Right cardiac atrium (tissue), 5 donors: ENCODE results near the gene TOP1. TPM values are rescaled to one million over a fixed set of nuclear protein-coding genes. Genes with fewer than 3 reads are reported as not detected.

Experiments
- ATAC-seq, 2 donors: fragments of 200-7000 bp; cut with Tn5 transposase; one replicate each; pipeline versions ENCODE4 v1.8.0 to v1.9.1; 2020; ENCODE audit warnings: moderate library complexity in 2 of 2, mild to moderate bottlenecking in 1 of 2
- DNase-seq, 3 donors: peaks; one replicate each; pipeline ENCODE4 v3.0.0-alpha.2; 2020
- H3K27ac ChIP-seq: one replicate; pipeline ENCODE4 v1.5.1; 2013; ENCODE audit warnings: mild to moderate bottlenecking, low read length, control low read depth, moderate library complexity
- H3K27me3 ChIP-seq: one replicate; pipeline ENCODE4 v1.6.1; 2013; ENCODE audit not compliant: control insufficient read depth, insufficient read depth
- H3K4me1 ChIP-seq: one replicate; pipeline ENCODE4 v1.6.1; 2013; ENCODE audit warnings: low read length; ENCODE audit not compliant: control insufficient read depth, insufficient read depth
- H3K4me3 ChIP-seq: one replicate; pipeline ENCODE4 v1.5.1; 2013; ENCODE audit warnings: low read length, control low read depth
- H3K9me3 ChIP-seq: one replicate; pipeline ENCODE4 v1.6.1; 2013; ENCODE audit warnings: low read length; ENCODE audit not compliant: control insufficient read depth
- WGBS: extraction: QIAGEN DNeasy Blood & Tissue Kit; methylation state at CpG from one replicate; pipeline ENCODE4 v1.1.7; 2013; 5-methylcytosine and 5-hydroxymethylcytosine counted together
- intact Hi-C, 4 donors: fragments of 100-400 bp; cut with DNase I; formaldehyde crosslinking; loops; one replicate each; pipeline versions ENCODE4 v1.11.0 to v1.14.0; 2022 to 2023
- polyA plus RNA-seq: library from polyadenylated mRNA; stranded (reverse); fragments of 200-250 nt; gene quantifications from one replicate; pipeline ENCODE4 v1.2.3, GENCODE V29; 2013
- total RNA-seq, 4 donors: library from RNA; stranded (reverse); fragmentation: NEBNext Ultra II Directional; extraction: Animal tissue kit (Norgen Biotek cat#: 25700); gene quantifications; one replicate each; pipeline ENCODE4 v1.2.1, GENCODE V29; 2021
- donor health status: healthy with polysubstance abuse.
- donor health status: DM: no; HTN: yes; CAD: no.
- donor health status: DM: no; HTN: no; CAD: no.
- donor health status: DM: no; HTN: yes; CAD: no; lungs with severe emphysema.
- donor health status: DM: yes; HTN: yes; CAD: no.

TOP1 gene
- total and polyA plus RNA-seq, 5 donors, result 16.7 to 30.7 (median 27.8) TPM

DNA sequence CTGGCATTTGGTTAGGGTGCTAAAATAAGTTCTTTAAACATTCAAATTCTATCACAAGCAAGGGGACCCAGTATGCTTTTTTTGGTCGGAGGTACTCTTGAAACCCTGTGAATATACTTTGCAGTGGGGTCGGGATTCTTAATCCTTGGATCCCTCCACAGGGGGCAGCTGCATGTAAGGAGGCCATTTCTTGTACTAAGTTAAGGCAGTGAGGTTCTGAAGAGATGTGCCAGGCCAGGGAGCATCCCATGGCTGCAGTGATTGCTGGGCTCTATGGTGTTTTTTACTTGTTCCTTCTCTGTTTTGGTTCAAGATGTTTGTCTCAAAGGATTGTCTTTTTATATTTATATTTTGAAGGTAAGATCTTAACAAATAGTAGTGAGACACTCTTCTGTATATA lies 50.4 kb downstream of the TOP1 start:
- ATAC-seq, result no peak
- Histone ChIP-seq H3K27me3 (no peaks in the 10 kb centered on the region), H3K4me3 (no peak overlapping the region), H3K9me3 (no peaks in the 10 kb centered on the region), H3K27ac (no peak overlapping the region), H3K4me1 (peaks cover 2% of the 10 kb centered on the region)
- WGBS, result 78% methylated on average over 2 of the region's 2 CpGs
- no peak for DNase-seq
- intact Hi-C loops, result loop anchor here in 1 of 4 donors (5.0 kb wide), 1 partner anchor 87 kb away; no protein-coding TSS in a partner anchor

DNA sequence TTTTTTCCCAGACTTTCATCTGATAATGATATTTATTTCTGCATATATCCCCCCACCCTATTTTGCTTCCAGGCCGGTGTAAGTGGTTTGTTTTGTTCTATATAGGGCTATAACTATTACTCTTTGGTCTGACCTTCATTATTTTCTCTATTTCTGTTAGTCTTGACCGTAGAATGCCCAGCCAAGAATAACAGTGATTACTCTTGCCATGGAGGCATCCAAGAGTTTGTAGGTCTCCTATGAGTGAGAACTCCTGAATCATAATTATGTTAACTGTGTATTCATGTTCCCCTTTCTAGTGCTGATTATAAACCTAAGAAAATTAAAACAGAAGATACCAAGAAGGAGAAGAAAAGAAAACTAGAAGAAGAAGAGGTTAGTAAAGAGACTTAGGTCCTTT lies 52.2 kb downstream of the TOP1 start:
- ATAC-seq (peak; percentile 49 to 55), DNase-seq (no peak)
- 69% methylated on average over 2 of the region's 2 CpGs for WGBS
- Histone ChIP-seq H3K27me3 (no peaks in the 10 kb centered on the region), H3K4me1 (peaks cover 2% of the 10 kb centered on the region), H3K4me3 (no peak overlapping the region), H3K9me3 (no peaks in the 10 kb centered on the region), H3K27ac (no peak overlapping the region)
- intact Hi-C loops, result no loop called here

DNA sequence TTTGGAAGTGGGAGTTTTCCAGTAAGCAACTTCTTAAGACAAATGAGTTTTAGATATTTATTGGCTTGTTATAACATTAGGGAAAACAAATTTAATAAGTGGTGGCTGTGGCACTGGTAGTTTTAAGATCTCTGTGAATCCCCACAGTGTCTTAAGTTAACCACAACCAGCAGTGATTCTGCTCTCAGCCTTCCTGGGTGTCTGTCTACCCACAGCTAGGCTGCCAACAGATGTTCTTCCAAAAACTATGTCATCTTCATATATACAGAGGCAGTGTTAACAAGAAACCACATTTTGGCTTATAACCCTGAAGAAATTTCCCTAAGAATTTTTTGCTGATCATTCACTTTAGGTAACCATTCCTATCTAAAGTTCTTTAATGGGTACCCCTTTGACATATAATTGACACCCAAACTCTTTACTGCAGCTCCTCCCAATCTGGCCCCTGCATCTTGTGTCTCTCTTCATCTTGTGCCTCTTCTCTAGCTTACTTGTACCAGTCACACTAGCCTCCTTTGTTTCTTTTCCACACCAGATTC lies 52.7 kb downstream of the TOP1 start:
- H3K4me3 ChIP-seq, result no peak overlapping the region
- DNase-seq (no peak), ATAC-seq (no peak)
- H3K9me3 ChIP-seq, result no peaks in the 10 kb centered on the region
- intact Hi-C loops, result no loop called here
- peaks cover 2% of the 10 kb centered on the region for H3K4me1 ChIP-seq
- H3K27me3 ChIP-seq, result no peaks in the 10 kb centered on the region
- no peak overlapping the region for H3K27ac ChIP-seq

DNA sequence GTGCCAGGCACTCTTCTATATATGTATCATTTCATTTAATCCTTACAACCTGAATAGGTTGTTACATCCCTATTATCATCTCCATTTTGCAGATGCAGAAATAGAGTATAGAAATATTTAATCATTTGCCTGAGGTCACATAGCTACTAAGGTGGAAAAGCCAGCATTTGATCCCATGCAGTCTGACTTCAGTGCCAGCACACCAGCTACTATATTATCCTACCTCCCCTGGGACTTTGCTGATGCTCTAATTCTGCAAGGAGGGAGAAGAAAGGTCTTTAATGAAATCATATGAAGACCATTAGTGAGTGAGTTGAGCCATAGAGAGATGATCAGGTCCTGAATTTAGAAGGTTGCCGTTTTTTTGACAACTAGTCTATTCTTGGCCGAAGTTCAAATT lies 53.7 kb downstream of the TOP1 start:
- Histone ChIP-seq H3K27me3 (no peaks in the 10 kb centered on the region), H3K4me3 (no peak overlapping the region), H3K4me1 (peaks cover 2% of the 10 kb centered on the region), H3K9me3 (no peaks in the 10 kb centered on the region), H3K27ac (no peak overlapping the region)
- WGBS, result 73% methylated on average over 2 of the region's 2 CpGs
- intact Hi-C loops, result no loop called here
- no peak for ATAC-seq
- no peak for DNase-seq

DNA sequence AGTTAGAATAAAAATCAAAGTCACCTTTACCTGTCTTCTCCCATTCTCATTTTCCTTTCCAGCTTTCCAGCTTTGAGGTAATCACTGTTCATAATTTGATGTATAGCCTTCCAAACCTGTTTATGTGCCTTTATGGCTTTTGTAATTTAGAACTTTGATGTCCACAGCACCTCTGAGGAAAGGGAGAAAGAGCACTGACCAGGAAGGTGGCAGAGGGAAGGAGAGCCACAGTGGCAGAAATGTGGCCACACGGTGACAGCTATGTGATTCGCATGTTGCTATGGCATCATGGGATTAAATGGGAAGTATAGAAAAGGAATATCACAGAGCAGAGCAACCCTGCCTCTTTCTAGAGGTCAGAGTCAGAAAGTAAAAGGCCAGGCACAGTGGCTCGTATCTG lies 57.0 kb downstream of the TOP1 start:
- H3K4me1 ChIP-seq, result no peaks in the 10 kb centered on the region
- 90% methylated on average over 3 of the region's 3 CpGs for WGBS
- intact Hi-C loops, result no loop called here
- DNase-seq (no peak), ATAC-seq (no peak)
- H3K27ac ChIP-seq, result no peak overlapping the region
- H3K9me3 ChIP-seq, result no peaks in the 10 kb centered on the region
- H3K27me3 ChIP-seq, result no peaks in the 10 kb centered on the region
- H3K4me3 ChIP-seq, result no peak overlapping the region

DNA sequence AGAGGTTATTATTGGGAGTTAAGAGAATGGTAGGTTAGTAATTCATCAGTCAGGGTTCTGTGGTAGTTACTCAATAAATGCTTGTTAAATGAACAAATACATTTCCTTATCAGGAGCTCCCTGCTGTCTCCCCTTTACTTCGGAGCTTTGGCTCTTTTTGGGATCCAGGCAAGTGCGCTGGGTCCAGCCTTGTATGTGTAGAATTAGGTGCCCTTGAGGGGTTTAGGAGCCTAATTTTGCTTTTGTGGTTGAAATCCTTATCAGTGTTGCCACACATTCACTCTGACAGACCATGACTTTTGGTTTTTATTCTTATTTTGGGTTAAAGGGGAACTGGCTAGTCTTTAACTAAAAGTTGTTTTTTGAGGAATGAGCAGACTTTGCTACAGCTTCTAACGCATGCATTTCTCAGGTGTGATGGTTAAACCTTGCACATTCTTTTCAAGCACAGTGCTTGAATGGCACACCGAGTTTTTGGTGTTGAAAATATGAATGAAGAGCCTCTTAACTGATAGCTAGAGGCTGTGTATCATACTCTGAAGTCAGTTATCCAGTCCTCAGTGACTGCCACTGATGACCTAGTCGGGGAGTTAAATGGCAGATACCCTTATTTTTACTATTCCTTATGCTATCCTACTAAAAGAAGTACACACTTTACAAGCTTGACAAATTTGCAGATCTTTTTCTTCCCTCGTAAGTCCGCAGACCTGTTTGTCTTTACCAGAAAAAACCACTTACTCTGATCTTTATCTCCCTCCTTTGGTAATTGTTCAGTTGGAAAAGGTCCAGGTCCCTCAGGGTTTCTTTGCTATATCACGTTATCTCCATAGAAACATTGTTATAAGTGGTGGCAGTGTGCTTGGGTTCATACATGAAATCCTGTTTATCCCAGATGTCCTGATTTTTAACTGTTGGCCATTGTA lies 58.0 kb downstream of the TOP1 start:
- 65% methylated on average over 8 of the region's 8 CpGs for WGBS
- no peak for ATAC-seq
- intact Hi-C loops, result no loop called here

DNA sequence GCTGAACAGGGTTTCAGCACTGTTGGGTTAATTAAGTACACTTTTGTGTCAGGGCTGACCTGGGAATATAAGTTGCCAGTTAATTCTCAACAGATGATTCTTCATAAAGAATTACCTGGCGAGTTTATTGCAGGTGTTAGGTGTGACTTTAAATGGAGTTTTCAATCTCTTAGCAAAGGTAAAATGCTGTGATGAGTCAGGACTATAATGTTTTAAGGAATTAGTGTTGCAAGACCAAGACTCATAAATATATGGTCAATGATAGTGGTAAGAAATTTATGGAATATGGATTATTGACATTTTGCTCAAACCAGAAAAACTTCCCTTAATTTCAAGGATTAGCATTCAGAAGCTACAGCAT lies 58.7 kb downstream of the TOP1 start:
- Histone ChIP-seq H3K27me3 (no peaks in the 10 kb centered on the region), H3K9me3 (no peaks in the 10 kb centered on the region), H3K4me1 (no peaks in the 10 kb centered on the region), H3K27ac (no peak overlapping the region), H3K4me3 (no peak overlapping the region)
- WGBS, result 92% methylated on average over 1 of the region's 1 CpG
- ATAC-seq (no peak), DNase-seq (no peak)
- intact Hi-C loops, result no loop called here

More for the DNA sequence above, 58.0 kb downstream of the TOP1 start:
- H3K27ac ChIP-seq, result no peak overlapping the region
- no peak for DNase-seq
- no peaks in the 10 kb centered on the region for H3K4me1 ChIP-seq
- no peak overlapping the region for H3K4me3 ChIP-seq
- H3K9me3 ChIP-seq, result no peaks in the 10 kb centered on the region
- no peaks in the 10 kb centered on the region for H3K27me3 ChIP-seq

DNA sequence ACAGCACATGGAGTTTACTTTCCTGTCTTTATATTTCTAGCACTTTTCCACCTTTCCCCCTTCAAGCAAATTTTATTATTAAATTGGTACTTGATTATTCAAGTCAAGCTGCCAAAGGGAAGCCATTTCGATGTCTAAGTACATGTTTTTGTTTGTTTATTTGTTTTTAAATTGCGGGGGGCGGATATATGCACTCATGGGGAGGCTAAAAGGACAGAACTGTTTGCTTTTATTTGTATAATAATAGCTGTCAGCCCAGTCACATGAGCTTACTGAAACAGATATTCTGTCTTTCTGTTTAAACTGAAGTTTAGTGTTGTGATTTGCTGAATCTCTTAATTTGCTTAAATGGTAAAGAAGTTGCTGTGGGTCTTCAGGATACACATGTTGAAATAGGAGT lies 59.2 kb downstream of the TOP1 start:
- no peak for DNase-seq
- H3K4me1 ChIP-seq, result no peaks in the 10 kb centered on the region
- ATAC-seq, result no peak
- H3K27me3 ChIP-seq, result no peaks in the 10 kb centered on the region
- H3K27ac ChIP-seq, result no peak overlapping the region
- WGBS, result 90% methylated on average over 3 of the region's 3 CpGs
- intact Hi-C loops, result no loop called here
- no peaks in the 10 kb centered on the region for H3K9me3 ChIP-seq
- H3K4me3 ChIP-seq, result no peak overlapping the region

DNA sequence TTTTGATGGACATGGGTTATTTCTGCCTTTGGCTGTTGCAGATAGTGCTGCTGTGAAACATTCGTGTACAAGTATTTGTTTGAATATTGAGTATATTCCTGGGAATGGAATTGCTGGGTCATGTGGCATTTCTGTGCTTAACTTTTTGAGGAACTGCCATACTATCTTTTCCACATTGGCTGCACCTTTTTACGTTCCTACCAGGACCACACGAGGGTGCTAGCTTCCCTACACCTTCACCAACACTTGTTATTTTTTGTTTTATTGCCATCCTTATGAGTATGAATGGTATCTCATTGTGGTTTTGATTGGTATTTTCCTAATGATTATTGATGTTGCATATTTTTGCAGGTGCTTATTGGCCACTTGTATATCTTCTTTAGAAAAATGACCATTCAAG lies 60.9 kb downstream of the TOP1 start:
- ATAC-seq (no peak), DNase-seq (no peak)
- intact Hi-C loops, result no loop called here
- no peak overlapping the region for H3K27ac ChIP-seq
- no peaks in the 10 kb centered on the region for H3K4me1 ChIP-seq
- no peaks in the 10 kb centered on the region for H3K9me3 ChIP-seq
- no peak overlapping the region for H3K4me3 ChIP-seq
- no peaks in the 10 kb centered on the region for H3K27me3 ChIP-seq
- WGBS, result 91% methylated on average over 3 of the region's 3 CpGs

DNA sequence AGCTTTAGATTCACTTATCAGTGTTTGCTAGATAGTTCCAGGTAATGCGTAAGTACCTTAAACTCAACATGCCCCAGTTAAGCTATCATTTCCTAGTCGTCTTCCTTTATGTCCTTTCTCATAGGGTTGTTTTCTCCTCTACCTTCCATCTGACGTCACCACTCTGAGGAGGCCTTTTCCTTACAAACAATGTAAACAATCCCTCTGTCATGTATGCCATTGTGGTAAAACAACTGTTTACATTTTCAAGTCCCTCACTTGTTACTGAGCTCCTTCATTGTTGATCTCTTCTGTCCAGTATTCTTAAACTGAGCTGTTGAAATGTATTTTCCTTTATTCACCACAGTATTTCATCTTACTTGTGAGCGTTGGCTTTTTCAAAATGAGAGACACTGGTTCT lies 63.3 kb downstream of the TOP1 start:
- no peak overlapping the region for H3K4me3 ChIP-seq
- no peaks in the 10 kb centered on the region for H3K27me3 ChIP-seq
- no peak overlapping the region for H3K27ac ChIP-seq
- intact Hi-C loops, result loop anchor here in 2 of 4 donors (5.0 kb wide), 2 partner anchors 100 to 120 kb away; no protein-coding TSS in a partner anchor
- ATAC-seq, result no peak
- 83% methylated on average over 4 of the region's 4 CpGs for WGBS
- H3K4me1 ChIP-seq, result no peaks in the 10 kb centered on the region
- no peak for DNase-seq
- no peaks in the 10 kb centered on the region for H3K9me3 ChIP-seq

DNA sequence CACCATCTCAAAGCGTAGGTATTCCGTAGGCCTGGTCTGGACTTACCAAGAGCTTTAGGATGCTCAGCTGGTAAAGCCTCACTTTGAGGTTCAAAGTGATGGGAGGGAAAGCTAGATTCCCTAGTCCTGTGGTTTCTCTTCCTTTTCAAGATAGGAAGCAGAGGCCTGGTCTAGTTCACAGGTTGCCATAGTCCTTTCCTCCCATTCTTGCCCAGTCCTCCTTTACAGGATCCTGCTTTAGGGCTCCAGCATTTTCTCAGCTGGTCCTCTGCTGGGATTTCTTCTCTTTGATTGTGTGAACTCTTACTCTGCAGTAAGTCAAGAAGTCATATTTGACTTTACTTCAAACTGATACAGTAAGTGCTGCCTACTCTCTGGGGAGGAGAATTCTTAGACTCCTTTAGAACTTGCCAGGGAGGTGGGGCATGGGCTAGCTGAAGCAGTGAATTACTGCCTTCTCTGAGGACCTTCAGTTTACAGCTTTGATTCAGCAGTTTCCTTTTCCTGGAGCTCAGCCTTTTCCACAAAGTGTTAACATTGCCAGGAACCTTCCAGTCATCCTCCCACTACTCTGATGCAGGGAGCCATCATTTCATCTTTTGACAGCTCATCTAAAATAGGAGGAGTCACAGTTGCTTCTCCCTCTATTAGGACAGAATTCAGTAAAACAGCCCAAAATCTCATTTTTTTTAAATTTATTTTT lies 65.9 kb downstream of the TOP1 start:
- peak; percentile 28 to 30 for ATAC-seq
- intact Hi-C loops, result loop anchor here in 3 of 4 donors (2.0 to 5.0 kb wide), 5 partner anchors 102 to 127 kb away; no protein-coding TSS in a partner anchor
- Histone ChIP-seq H3K27ac (no peak overlapping the region), H3K27me3 (no peaks in the 10 kb centered on the region), H3K9me3 (no peaks in the 10 kb centered on the region), H3K4me1 (no peaks in the 10 kb centered on the region), H3K4me3 (no peak overlapping the region)
- WGBS, result 98% methylated on average over 2 of the region's 2 CpGs
- DNase-seq, result no peak
